Left ventricle myocardium inferior (tissue), 1 donor: ENCODE data around the gene IRAK1. TPM values are rescaled to one million over a fixed set of nuclear protein-coding genes. Genes with fewer than 3 reads are reported as not detected.
A peak's percentile ranks its signal among the peaks of the same experiment; 100 is the strongest.

ENCODE experiments used
- DNase-seq: peaks from one replicate; pipeline ENCODE4 v3.0.0-alpha.2; 2020
- H3K27ac ChIP-seq: fragments of 200-600 bp; replicated peaks from 2 replicates; pipeline ENCODE4 v1.8.0; 2021
- H3K27me3 ChIP-seq: fragments of 200-600 bp; 2 replicates; pipeline ENCODE4 v1.8.0; 2021; ENCODE audit warnings: low read depth
- H3K36me3 ChIP-seq: fragments of 200-600 bp; 2 replicates; pipeline ENCODE4 v1.8.0; 2021
- H3K4me1 ChIP-seq: fragments of 200-600 bp; 2 replicates; pipeline ENCODE4 v1.8.0; 2021
- H3K4me3 ChIP-seq: fragments of 200-600 bp; 2 replicates; pipeline ENCODE4 v1.8.0; 2021; ENCODE audit warnings: mild to moderate bottlenecking, moderate library complexity
- H3K9me3 ChIP-seq: fragments of 200-600 bp; replicated peaks from 2 replicates; pipeline ENCODE4 v1.8.0; 2021
- CTCF ChIP-seq: fragments of 200-600 bp; IDR thresholded peaks from 2 replicates; pipeline ENCODE4 v1.8.0; 2021; ENCODE audit warnings: antibody characterized with exemption, mild to moderate bottlenecking, borderline replicate concordance
- intact Hi-C: fragments of 100-400 bp; cut with micrococcal nuclease; formaldehyde crosslinking; loops from one replicate; pipeline ENCODE4 v1.11.0; 2022
- total RNA-seq: library from RNA; stranded (reverse); fragmentation: NEBNext Ultra II Directional; extraction: Animal tissue kit (Norgen Biotek cat#: 25700); gene quantifications from one replicate; pipeline ENCODE4 v1.2.1, GENCODE V29; 2021
- donor health status: DM: no; HTN: yes; CAD: no; lungs with severe emphysema.

Gene IRAK1
- total RNA-seq, 1 donor from 2014 or later = 40.6 TPM

GRCh38 chrX:154051201-154051810 lies 31.6 kb upstream of the IRAK1 start:
- no peaks in the 10 kb centered on the region for H3K9me3 ChIP-seq
- peaks cover 58% of the 10 kb centered on the region for H3K4me1 ChIP-seq
- H3K27me3 ChIP-seq = no peaks in the 10 kb centered on the region
- peaks cover 4% of the 10 kb centered on the region for H3K36me3 ChIP-seq
- peak; percentile 67 for TF ChIP-seq CTCF
- H3K27ac ChIP-seq = peak overlapping the region; percentile 73
- H3K4me3 ChIP-seq = no peak overlapping the region
- peak; percentile 60 for DNase-seq
- intact Hi-C loops = loop anchor here (5.0 kb wide), 1 partner anchor 39 kb away; no protein-coding TSS in a partner anchor

GRCh38 chrX:154050113-154050495 lies 30.4 kb upstream of the IRAK1 start:
- peaks cover 3% of the 10 kb centered on the region for H3K36me3 ChIP-seq
- no peaks in the 10 kb centered on the region for H3K27me3 ChIP-seq
- intact Hi-C loops = loop anchor here (5.0 kb wide), 1 partner anchor 38 kb away; no protein-coding TSS in a partner anchor
- H3K4me1 ChIP-seq = peaks cover 68% of the 10 kb centered on the region
- H3K9me3 ChIP-seq = no peaks in the 10 kb centered on the region
- H3K27ac ChIP-seq = peak overlapping the region; percentile 73
- no peak for DNase-seq
- TF ChIP-seq CTCF = no peak
- no peak overlapping the region for H3K4me3 ChIP-seq

GRCh38 chrX:154049209-154050112 lies 29.8 kb upstream of the IRAK1 start:
- Histone ChIP-seq H3K27me3 (no peaks in the 10 kb centered on the region), H3K27ac (peak overlapping the region; percentile 73), H3K36me3 (no peaks in the 10 kb centered on the region), H3K9me3 (no peaks in the 10 kb centered on the region), H3K4me3 (no peak overlapping the region), H3K4me1 (peaks cover 75% of the 10 kb centered on the region)
- no peak for TF ChIP-seq CTCF
- intact Hi-C loops = loop anchor here (5.0 kb wide), 1 partner anchor 37 kb away; no protein-coding TSS in a partner anchor
- no peak for DNase-seq

GRCh38 chrX:154048398-154048797 lies 28.7 kb upstream of the IRAK1 start:
- Histone ChIP-seq H3K27me3 (no peaks in the 10 kb centered on the region), H3K27ac (peak overlapping the region; percentile 73)
- intact Hi-C loops = no loop called here

More at GRCh38 chrX:154048398-154048797, 28.7 kb upstream of the IRAK1 start:
- TF ChIP-seq CTCF = no peak
- no peak for DNase-seq
- H3K4me3 ChIP-seq = no peak overlapping the region
- no peaks in the 10 kb centered on the region for H3K36me3 ChIP-seq
- H3K4me1 ChIP-seq = peaks cover 85% of the 10 kb centered on the region
- no peaks in the 10 kb centered on the region for H3K9me3 ChIP-seq
